NT2/D1 (cell line): ENCODE measurements around the gene ADARB2.

Experiments used
- DNase-seq: peaks from one replicate; pipeline ENCODE4 v3.0.0-alpha.2; 2011; ENCODE audit warnings: low read depth, low spot score
- H3K27me3 ChIP-seq: 2 replicates; pipeline ENCODE4 v1.6.0; 2011; ENCODE audit warnings: mild to moderate bottlenecking; ENCODE audit not compliant: insufficient read length, insufficient read depth
- H3K36me3 ChIP-seq: 2 replicates; pipeline ENCODE4 v1.6.1; 2011; ENCODE audit warnings: mild to moderate bottlenecking, low read length, mixed read lengths; ENCODE audit not compliant: insufficient read depth, insufficient read length
- H3K4me1 ChIP-seq: 2 replicates; pipeline ENCODE4 v1.5.1; 2011; ENCODE audit not compliant: insufficient read depth, insufficient read length
- H3K4me3 ChIP-seq: 2 replicates; pipeline ENCODE4 v1.5.1; 2011; ENCODE audit warnings: low read depth; ENCODE audit not compliant: insufficient read length
- H3K9ac ChIP-seq: 2 replicates; pipeline ENCODE4 v1.6.0; 2011; ENCODE audit warnings: low read depth; ENCODE audit not compliant: insufficient read length
- H3K9me3 ChIP-seq: 2 replicates; pipeline ENCODE4 v1.5.1; 2011; ENCODE audit warnings: mild to moderate bottlenecking, low read length; ENCODE audit not compliant: insufficient read depth
- SUZ12 ChIP-seq: IDR thresholded peaks from 2 replicates; pipeline ENCODE4 v1.6.1; 2011; ENCODE audit not compliant: insufficient read length, insufficient read depth; ENCODE audit errors: extremely low read depth
- YY1 ChIP-seq: IDR thresholded peaks from 2 replicates; pipeline ENCODE4 v1.6.1; 2011; ENCODE audit not compliant: insufficient read length, insufficient read depth
- ZNF274 ChIP-seq: IDR thresholded peaks from 2 replicates; pipeline ENCODE4 v1.6.1; 2011; ENCODE audit warnings: mild to moderate bottlenecking, low read depth, low read length

The ADARB2 gene

DNA sequence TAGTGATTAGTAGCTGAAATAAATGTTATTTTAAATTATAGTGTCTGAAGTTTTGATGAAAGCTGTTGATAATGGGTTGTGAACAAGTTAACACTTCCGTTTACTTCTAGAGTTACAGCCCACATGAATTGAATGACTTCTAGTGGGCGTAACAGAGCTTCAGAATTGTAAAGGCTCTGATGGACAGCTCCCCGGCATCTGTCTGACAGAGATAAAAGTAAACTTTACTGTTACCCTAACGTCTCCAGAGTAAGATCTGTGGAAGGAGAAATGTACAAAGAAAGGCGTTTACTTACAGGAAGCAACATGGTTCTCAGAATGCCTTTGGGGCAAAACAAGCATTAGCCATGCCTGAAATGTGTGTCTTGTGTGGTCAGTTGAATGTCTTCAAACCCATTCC lies 124.4 kb downstream of the ADARB2 start:
- H3K4me3 ChIP-seq, result no peak overlapping the region
- H3K36me3 ChIP-seq, result no peaks in the 10 kb centered on the region
- H3K27me3 ChIP-seq, result no peaks in the 10 kb centered on the region
- no peak overlapping the region for H3K9ac ChIP-seq
- no peak for DNase-seq
- peaks cover 5% of the 10 kb centered on the region for H3K4me1 ChIP-seq
- H3K9me3 ChIP-seq, result no peaks in the 10 kb centered on the region
- TF ChIP-seq ZNF274 (no peak), SUZ12 (no peak), YY1 (no peak)

DNA sequence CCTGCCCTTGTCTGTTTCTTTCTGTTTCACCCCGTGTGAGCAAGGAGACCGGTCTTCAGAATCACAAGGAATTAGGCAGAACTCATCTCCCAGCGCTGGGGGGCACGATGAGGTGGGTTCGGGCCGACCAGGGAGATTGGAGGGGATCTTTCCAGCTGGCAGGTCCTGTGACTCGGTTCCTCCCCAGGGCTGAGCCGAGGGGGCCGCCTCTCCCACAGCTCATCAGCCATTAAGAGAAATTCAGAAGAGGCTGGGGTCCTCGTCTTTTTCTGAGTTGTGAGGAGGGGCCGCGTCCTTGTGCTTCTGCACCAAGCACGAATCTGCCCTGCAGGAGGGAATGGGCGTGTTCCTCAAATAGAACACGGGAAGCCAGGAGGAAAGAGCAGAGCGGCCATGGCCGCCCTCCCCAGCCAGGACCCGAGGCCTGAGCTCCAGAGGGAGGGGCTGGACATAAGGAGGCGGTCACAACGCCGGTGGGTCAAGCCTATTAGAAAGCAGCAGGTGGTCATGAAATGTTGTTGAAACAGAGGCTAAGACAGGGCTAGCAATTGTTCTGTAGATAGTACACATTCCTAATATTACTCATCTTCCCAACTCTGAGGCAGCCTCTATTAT lies 125.3 kb downstream of the ADARB2 start:
- Histone ChIP-seq H3K36me3 (no peaks in the 10 kb centered on the region), H3K9me3 (no peaks in the 10 kb centered on the region), H3K27me3 (no peaks in the 10 kb centered on the region), H3K4me3 (no peak overlapping the region), H3K9ac (no peak overlapping the region), H3K4me1 (peaks cover 5% of the 10 kb centered on the region)
- DNase-seq, result no peak
- TF ChIP-seq SUZ12 (no peak), YY1 (no peak), ZNF274 (no peak)

GRCh38 chr10:1610986-1611770 lies 126.1 kb downstream of the ADARB2 start:
- no peaks in the 10 kb centered on the region for H3K9me3 ChIP-seq
- no peak overlapping the region for H3K4me3 ChIP-seq
- H3K27me3 ChIP-seq, result no peaks in the 10 kb centered on the region
- TF ChIP-seq ZNF274 (no peak), SUZ12 (no peak), YY1 (no peak)
- H3K36me3 ChIP-seq, result no peaks in the 10 kb centered on the region
- DNase-seq, result no peak
- H3K4me1 ChIP-seq, result peaks cover 3% of the 10 kb centered on the region
- no peak overlapping the region for H3K9ac ChIP-seq

DNA sequence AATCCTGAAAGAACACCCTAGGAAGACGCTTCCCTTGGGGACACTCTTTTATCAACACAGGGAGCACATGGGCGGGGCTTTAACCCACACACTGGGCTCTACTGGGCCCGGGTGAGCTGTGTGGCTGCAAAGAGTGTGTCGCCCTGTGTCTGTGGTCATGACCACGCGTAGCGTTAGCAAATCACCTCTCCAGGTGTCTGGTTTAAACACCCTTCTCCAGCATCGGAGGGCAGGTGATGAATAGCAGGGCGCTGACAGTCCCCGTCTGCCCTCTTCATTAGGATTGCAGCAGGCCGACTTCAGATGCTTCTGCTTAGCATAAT lies 127.7 kb downstream of the ADARB2 start:
- Histone ChIP-seq H3K9me3 (no peaks in the 10 kb centered on the region), H3K27me3 (no peaks in the 10 kb centered on the region), H3K4me3 (no peak overlapping the region), H3K9ac (no peak overlapping the region), H3K4me1 (peaks cover 3% of the 10 kb centered on the region), H3K36me3 (no peaks in the 10 kb centered on the region)
- no peak for TF ChIP-seq SUZ12
- TF ChIP-seq YY1, result no peak
- TF ChIP-seq ZNF274, result no peak
- DNase-seq, result no peak

GRCh38 chr10:1608851-1609647 lies 128.3 kb downstream of the ADARB2 start:
- TF ChIP-seq SUZ12 (no peak), YY1 (no peak)
- no peaks in the 10 kb centered on the region for H3K36me3 ChIP-seq
- no peak overlapping the region for H3K4me3 ChIP-seq
- no peaks in the 10 kb centered on the region for H3K27me3 ChIP-seq
- H3K9ac ChIP-seq, result no peak overlapping the region
- H3K4me1 ChIP-seq, result peaks cover 3% of the 10 kb centered on the region
- H3K9me3 ChIP-seq, result no peaks in the 10 kb centered on the region
- no peak for DNase-seq

- H3K4me1 ChIP-seq, result peaks cover 3% of the 10 kb centered on the region
- no peak overlapping the region for H3K9ac ChIP-seq
- H3K27me3 ChIP-seq, result no peaks in the 10 kb centered on the region
- TF ChIP-seq SUZ12 (no peak), YY1 (no peak), ZNF274 (no peak)
- DNase-seq, result no peak
- H3K36me3 ChIP-seq, result no peaks in the 10 kb centered on the region
- no peak overlapping the region for H3K4me3 ChIP-seq
- no peaks in the 10 kb centered on the region for H3K9me3 ChIP-seq
These were observed 128.9 kb downstream of the ADARB2 start for GRCh38 chr10:1608408-1608807.

DNA sequence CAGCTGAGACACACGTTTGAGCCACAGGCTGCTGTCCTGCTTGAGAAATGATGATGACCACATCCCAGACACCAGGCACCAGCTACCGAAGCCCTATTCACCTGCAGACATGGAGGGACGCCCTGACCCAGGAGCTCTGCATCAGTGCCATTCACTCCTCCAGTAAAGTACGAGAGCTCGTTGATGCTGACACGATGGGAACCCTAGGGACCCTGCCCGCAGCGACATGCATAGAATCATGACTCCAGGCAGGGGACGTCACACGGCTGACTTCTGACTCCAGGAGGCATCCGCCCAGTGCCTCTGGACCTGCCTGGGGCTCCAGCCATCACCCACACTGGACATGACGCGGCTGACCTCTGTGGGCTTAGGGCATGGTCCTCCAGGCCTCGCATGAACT lies 129.9 kb downstream of the ADARB2 start:
- H3K9me3 ChIP-seq, result no peaks in the 10 kb centered on the region
- TF ChIP-seq SUZ12 (no peak), ZNF274 (no peak), YY1 (no peak)
- H3K4me1 ChIP-seq, result peaks cover 3% of the 10 kb centered on the region
- no peak overlapping the region for H3K9ac ChIP-seq
- no peaks in the 10 kb centered on the region for H3K27me3 ChIP-seq
- no peak for DNase-seq
- no peaks in the 10 kb centered on the region for H3K36me3 ChIP-seq
- no peak overlapping the region for H3K4me3 ChIP-seq
